Panc1 (cell line): ENCODE results near the gene XYLT1. TPM values are rescaled to one million over a fixed set of nuclear protein-coding genes. Genes with fewer than 3 reads are reported as not detected.

Experiments used
- ATAC-seq: fragments of 200-7000 bp; cut with Tn5 transposase; 2 replicates; pipeline ENCODE4 v1.9.1; 2020; ENCODE audit warnings: mild to moderate bottlenecking, moderate library complexity
- BruUV-seq: library from RNA; stranded (reverse); fragments of 400-500 nt; replicated peaks from 2 replicates; lab custom pipeline; 2021; lab: Mats Ljungman, UMichigan
- CTCF ChIA-PET: fragments of 300-600 bp; sonication (Branson Sonifier 250); formaldehyde crosslinking; loops from one replicate; lab custom pipeline; 2022; ENCODE audit warnings: antibody characterized with exemption; lab: Charles Lee
- POLR2A ChIA-PET: fragments of 300-600 bp; sonication (Branson Sonifier 250); formaldehyde crosslinking; loops from one replicate; lab custom pipeline; 2022; ENCODE audit warnings: antibody characterized with exemption; lab: Charles Lee
- DNase-seq: peaks from one replicate; pipeline ENCODE4 v3.0.0-alpha.2; 2010; ENCODE audit warnings: low read depth, low spot score
- H3K27ac ChIP-seq: 2 replicates; pipeline ENCODE4 v1.5.1; 2011; ENCODE audit warnings: mild to moderate bottlenecking, low read length, inconsistent platforms
- H3K27me3 ChIP-seq: fragments of 200-500 bp; sonication (Bioruptor generic); 2 replicates; pipeline ENCODE4 v1.6.0; 2014; ENCODE audit warnings: low read length, inconsistent platforms; ENCODE audit not compliant: control insufficient read depth, insufficient read depth
- H3K36me3 ChIP-seq: fragments of 200-500 bp; sonication (Bioruptor generic); 2 replicates; pipeline ENCODE4 v1.5.1; 2014; ENCODE audit warnings: inconsistent platforms, mild to moderate bottlenecking, low read length, moderate library complexity; ENCODE audit not compliant: control insufficient read depth, insufficient read depth
- H3K4me1 ChIP-seq: 2 replicates; pipeline ENCODE4 v1.5.1; 2011; ENCODE audit warnings: inconsistent platforms, mild to moderate bottlenecking, low read length, moderate library complexity; ENCODE audit not compliant: control insufficient read depth, insufficient read depth
- H3K4me3 ChIP-seq, 2 experiments: 2 replicates each; pipeline ENCODE4 v1.5.1; 2011 to 2012; ENCODE audit warnings: low read depth in 2 of 2, low read length in 2 of 2, mild to moderate bottlenecking in 2 of 2, inconsistent platforms in 1 of 2, moderate library complexity in 1 of 2
- H3K9me3 ChIP-seq: fragments of 200-500 bp; sonication (Bioruptor generic); 2 replicates; pipeline ENCODE4 v1.5.1; 2014; ENCODE audit warnings: low read depth, mild to moderate bottlenecking, inconsistent platforms, low read length, moderate library complexity; ENCODE audit not compliant: control insufficient read depth, insufficient read depth
- CTCF ChIP-seq: fragments of 450-650 bp; IDR thresholded peaks from 2 replicates; pipeline ENCODE4 v1.5.1; 2017; ENCODE audit warnings: mild to moderate bottlenecking
- POLR2AphosphoS5 ChIP-seq: IDR thresholded peaks from 2 replicates; pipeline ENCODE4 v1.6.1; 2012; ENCODE audit warnings: mild to moderate bottlenecking, low read depth, low read length, moderate library complexity
- SIN3A ChIP-seq: IDR thresholded peaks from 2 replicates; pipeline ENCODE4 v1.6.1; 2012; ENCODE audit warnings: low read depth, mild to moderate bottlenecking, low read length, moderate library complexity, borderline replicate concordance; ENCODE audit not compliant: insufficient read depth
- TCF7L2 ChIP-seq: IDR thresholded peaks from 2 replicates; pipeline ENCODE4 v1.6.1; 2011; ENCODE audit warnings: mild to moderate bottlenecking, low read depth, low read length, inconsistent platforms
- in situ Hi-C: cut with HindIII; loops from 2 replicates; pipeline ENCODE4 v1.10.0; 2016; ENCODE audit warnings: low sequenced_read_pairs, low pct_unique_long_range_greater_than_20kb
- intact Hi-C: fragments of 100-400 bp; cut with micrococcal nuclease; formaldehyde crosslinking; loops from one replicate; pipeline ENCODE4 v1.10.0; 2022; ENCODE audit not compliant: unreplicated experiment
- total RNA-seq: library from RNA; stranded (reverse); gene quantifications from one replicate; pipeline ENCODE4 v1.2.1, GENCODE V29; 2021; ENCODE audit not compliant: unreplicated experiment
- TF ChIP-seq, protein P1 (sequence below), 2 experiments: IDR thresholded peaks; 2 replicates each; pipeline ENCODE4 v1.6.1; 2011 to 2012; ENCODE audit warnings: low read depth in 2 of 2, control low read depth in 1 of 2, low read length in 1 of 2, mild to moderate bottlenecking in 1 of 2, moderate library complexity in 1 of 2; ENCODE audit not compliant: insufficient read depth in 1 of 2

XYLT1 gene
- total RNA-seq, 1 experiment from 2014 or later, result 0.62 TPM

DNA sequence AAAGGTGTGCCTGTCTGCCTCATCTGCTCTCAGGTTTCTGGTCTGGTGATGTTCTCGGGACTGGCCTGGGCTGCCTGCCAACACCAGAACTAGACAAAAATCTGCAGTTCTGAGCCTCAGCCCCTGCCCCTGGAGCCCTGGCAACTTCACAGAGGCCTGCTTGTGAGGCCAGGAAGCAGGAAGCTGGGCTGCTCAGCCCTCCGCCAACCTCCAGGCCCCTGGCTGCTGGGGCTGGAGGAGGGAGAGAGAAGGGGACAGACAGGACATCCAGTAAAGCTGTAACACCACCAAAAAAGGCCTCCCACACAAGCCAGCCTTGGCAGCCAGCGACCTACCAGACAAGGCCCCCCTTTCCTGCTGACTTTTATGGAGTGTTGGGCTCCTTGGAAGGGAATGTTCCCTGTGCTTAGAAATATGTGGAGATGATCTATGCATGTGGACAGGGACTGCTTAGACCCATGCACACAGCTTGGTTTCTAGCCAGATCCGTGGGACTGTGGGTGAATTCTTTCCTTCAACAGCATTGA is 157.6 kb downstream of the XYLT1 start:
- H3K9me3 ChIP-seq, result no peaks in the 10 kb centered on the region
- no peaks in the 10 kb centered on the region for H3K36me3 ChIP-seq
- no TSS peak for BruUV-seq
- ChIA-PET CTCF (no interaction called here), POLR2A (no interaction called here)
- no peak for DNase-seq
- intact Hi-C loops, result no loop called here
- H3K4me3 ChIP-seq, result no peak overlapping the region
- TF ChIP-seq POLR2AphosphoS5, result no peak
- ATAC-seq, result no peak
- H3K27me3 ChIP-seq, result peaks cover 4% of the 10 kb centered on the region; the same call in 1 of the 2 replicates
- H3K27ac ChIP-seq, result no peak overlapping the region
- H3K4me1 ChIP-seq, result no peaks in the 10 kb centered on the region
- in situ Hi-C loops, result no loop called here

DNA sequence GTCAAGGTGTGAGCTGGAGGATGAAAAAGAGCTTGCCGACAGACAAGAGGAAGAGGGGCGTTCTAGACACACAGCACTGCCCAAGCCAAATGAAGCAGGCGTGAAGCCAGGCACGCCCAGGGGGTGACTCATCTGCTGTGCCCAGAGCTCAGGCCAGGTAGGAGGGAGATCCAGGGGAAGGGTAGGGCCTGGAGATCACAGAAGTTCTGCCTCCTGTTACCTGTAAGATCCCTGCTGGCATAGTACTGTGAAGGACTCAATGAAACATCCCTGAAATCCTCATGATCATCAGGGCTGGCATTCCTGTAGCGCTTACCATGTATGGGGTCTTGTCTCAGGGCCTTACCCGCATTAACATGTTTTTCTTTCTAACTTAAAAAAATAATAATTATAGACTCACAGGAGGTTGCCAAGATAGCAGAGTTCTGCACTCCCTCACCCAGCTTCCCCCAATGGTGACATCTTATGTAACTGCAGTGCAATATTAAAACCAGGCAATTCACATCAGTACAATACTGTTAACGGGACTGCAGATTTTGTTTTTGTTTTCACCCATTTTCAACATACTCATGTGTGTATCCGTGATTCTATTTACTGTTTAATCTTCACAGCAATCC is 158.6 kb downstream of the XYLT1 start:
- Histone ChIP-seq H3K36me3 (no peaks in the 10 kb centered on the region), H3K27ac (no peak overlapping the region), H3K4me3 (no peak overlapping the region), H3K9me3 (no peaks in the 10 kb centered on the region), H3K27me3 (peaks cover 4% of the 10 kb centered on the region; the same call in 1 of the 2 replicates), H3K4me1 (no peaks in the 10 kb centered on the region)
- ATAC-seq (no peak), DNase-seq (no peak)
- intact Hi-C loops (no loop called here), in situ Hi-C loops (no loop called here)
- BruUV-seq, result no TSS peak
- TF ChIP-seq, protein P1, sequence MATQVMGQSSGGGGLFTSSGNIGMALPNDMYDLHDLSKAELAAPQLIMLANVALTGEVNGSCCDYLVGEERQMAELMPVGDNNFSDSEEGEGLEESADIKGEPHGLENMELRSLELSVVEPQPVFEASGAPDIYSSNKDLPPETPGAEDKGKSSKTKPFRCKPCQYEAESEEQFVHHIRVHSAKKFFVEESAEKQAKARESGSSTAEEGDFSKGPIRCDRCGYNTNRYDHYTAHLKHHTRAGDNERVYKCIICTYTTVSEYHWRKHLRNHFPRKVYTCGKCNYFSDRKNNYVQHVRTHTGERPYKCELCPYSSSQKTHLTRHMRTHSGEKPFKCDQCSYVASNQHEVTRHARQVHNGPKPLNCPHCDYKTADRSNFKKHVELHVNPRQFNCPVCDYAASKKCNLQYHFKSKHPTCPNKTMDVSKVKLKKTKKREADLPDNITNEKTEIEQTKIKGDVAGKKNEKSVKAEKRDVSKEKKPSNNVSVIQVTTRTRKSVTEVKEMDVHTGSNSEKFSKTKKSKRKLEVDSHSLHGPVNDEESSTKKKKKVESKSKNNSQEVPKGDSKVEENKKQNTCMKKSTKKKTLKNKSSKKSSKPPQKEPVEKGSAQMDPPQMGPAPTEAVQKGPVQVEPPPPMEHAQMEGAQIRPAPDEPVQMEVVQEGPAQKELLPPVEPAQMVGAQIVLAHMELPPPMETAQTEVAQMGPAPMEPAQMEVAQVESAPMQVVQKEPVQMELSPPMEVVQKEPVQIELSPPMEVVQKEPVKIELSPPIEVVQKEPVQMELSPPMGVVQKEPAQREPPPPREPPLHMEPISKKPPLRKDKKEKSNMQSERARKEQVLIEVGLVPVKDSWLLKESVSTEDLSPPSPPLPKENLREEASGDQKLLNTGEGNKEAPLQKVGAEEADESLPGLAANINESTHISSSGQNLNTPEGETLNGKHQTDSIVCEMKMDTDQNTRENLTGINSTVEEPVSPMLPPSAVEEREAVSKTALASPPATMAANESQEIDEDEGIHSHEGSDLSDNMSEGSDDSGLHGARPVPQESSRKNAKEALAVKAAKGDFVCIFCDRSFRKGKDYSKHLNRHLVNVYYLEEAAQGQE (IDR thresholded peaks at IDR 0.05; ENCODE audit: insufficient read depth in 1 of 2, low read depth in 2 of 2, low read length in 1 of 2), result no peak
- TF ChIP-seq SIN3A (no peak), POLR2AphosphoS5 (no peak), CTCF (no peak), TCF7L2 (no peak)
- ChIA-PET CTCF (no interaction called here), POLR2A (no interaction called here)

DNA sequence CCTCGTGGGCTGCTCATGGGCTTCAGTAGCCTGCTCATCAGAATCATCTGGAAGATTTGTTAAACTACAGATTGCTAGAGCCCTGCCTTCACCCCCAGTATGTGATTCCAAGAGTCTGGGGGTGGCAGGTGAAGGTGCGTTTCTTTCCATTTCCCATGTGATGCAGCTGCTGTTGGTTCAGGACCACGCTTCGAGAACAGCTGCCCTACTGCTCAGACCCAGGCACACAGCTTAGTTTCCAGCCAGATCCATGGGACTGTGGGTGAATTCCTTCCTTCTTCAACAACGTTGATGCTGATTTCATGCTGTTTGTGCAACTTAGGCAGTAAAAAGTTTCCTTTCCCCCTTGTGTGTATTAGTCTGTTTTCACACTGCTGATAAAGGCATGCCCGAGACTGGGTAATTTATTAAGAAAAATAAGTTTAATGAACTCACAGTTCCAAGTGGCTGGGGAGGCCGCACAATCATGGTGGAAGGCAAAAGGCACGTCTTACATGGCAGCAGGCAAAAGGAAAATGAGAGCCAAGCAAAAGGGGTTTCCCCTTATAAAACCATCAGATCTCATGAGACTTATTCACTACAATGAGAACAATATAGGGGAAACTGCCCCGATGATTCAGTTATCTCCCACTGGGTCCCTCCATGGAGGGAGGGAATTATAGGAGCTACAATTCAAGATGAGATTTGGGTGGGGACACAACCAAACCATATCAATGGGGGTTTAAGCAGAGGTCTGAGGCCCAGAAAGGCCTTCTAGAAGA is 159.2 kb downstream of the XYLT1 start:
- DNase-seq (no peak), ATAC-seq (no peak)
- in situ Hi-C loops, result no loop called here
- intact Hi-C loops, result no loop called here
- Histone ChIP-seq H3K27ac (no peak overlapping the region), H3K9me3 (no peaks in the 10 kb centered on the region), H3K4me3 (no peak overlapping the region), H3K36me3 (no peaks in the 10 kb centered on the region), H3K27me3 (peaks cover 6% of the 10 kb centered on the region; the same call in 1 of the 2 replicates), H3K4me1 (no peaks in the 10 kb centered on the region)
- TF ChIP-seq, protein P1 (IDR thresholded peaks at IDR 0.05; ENCODE audit: insufficient read depth in 1 of 2, low read depth in 2 of 2, low read length in 1 of 2), result 0 out of 4 replicates have a peak, but pooled peaks of 1 of the 2 experiments have one; percentile 14
- TF ChIP-seq TCF7L2 (no peak), SIN3A (no peak), POLR2AphosphoS5 (no peak), CTCF (no peak)
- POLR2A ChIA-PET, result no interaction called here
- BruUV-seq, result no TSS peak
- CTCF ChIA-PET, result no interaction called here
